ENCODE results near the gene MTHFR.
A peak's percentile ranks its signal among the peaks of the same experiment; 100 is the strongest.

The MTHFR gene

GRCh38 chr1:11805422-11806306 is at the start of gene MTHFR, which contains the start of gene CLCN6:
MTHFR (minus strand) TSS chr1:11805964; CDS start chr1:11803116, 2,848 bp downstream.
CLCN6 (plus strand) TSS chr1:11806191; CDS start chr1:11806263, 72 bp downstream.
- H3K4me3 ChIP-seq, result peak within 1 kb of the TSS; percentile 79
- peak within 1 kb of the TSS; percentile 90 for H3K9ac ChIP-seq
- peak within 1 kb of the TSS; percentile 89 for H3K27ac ChIP-seq
- H4K20me1 ChIP-seq, result peaks cover 28% of the 10 kb centered on the region
- H3K9me3 ChIP-seq, result no peaks in the 10 kb centered on the region
- H3K4me2 ChIP-seq, result peak within 1 kb of the TSS; percentile 98
- no peak for TF ChIP-seq Cebpa-rat (IDR thresholded peaks at IDR 0.05)
- peaks cover 68% of the 10 kb centered on the region for H3K4me1 ChIP-seq
- H3K36me3 ChIP-seq, result peaks cover 27% of the 10 kb centered on the region
- H3K27me3 ChIP-seq, result no peaks in the 10 kb centered on the region

GRCh38 chr1:11855430-11855829 is 49.7 kb upstream of the MTHFR start:
- Histone ChIP-seq H3K27me3 (peaks cover 18% of the 10 kb centered on the region), H3K9ac (no peak overlapping the region), H3K4me1 (peaks cover 58% of the 10 kb centered on the region)

GRCh38 chr1:11854519-11854918 is 48.8 kb upstream of the MTHFR start:
- Histone ChIP-seq H4K20me1 (peaks cover 24% of the 10 kb centered on the region; the same call in 1 of the 2 replicates), H3K4me2 (no peak overlapping the region)

More at GRCh38 chr1:11855430-11855829, 49.7 kb upstream of the MTHFR start:
- no peaks in the 10 kb centered on the region for H3K36me3 ChIP-seq
- H3K4me3 ChIP-seq, result no peak overlapping the region
- no peak overlapping the region for H3K27ac ChIP-seq
- H3K9me3 ChIP-seq, result no peaks in the 10 kb centered on the region
- no peak for TF ChIP-seq Cebpa-rat (IDR thresholded peaks at IDR 0.05)
- H4K20me1 ChIP-seq, result peaks cover 27% of the 10 kb centered on the region; the same call in 1 of the 2 replicates
- no peak overlapping the region for H3K4me2 ChIP-seq

GRCh38 chr1:11851180-11851579 is 45.4 kb upstream of the MTHFR start:
- no peak for TF ChIP-seq Cebpa-rat (IDR thresholded peaks at IDR 0.05)
- Histone ChIP-seq H3K4me2 (peak overlapping the region; percentile 67), H3K36me3 (no peaks in the 10 kb centered on the region), H3K4me1 (peaks cover 74% of the 10 kb centered on the region), H3K4me3 (no peak overlapping the region), H3K9ac (no peak overlapping the region), H3K9me3 (no peaks in the 10 kb centered on the region), H3K27ac (peak overlapping the region; percentile 68), H3K27me3 (no peaks in the 10 kb centered on the region), H4K20me1 (peaks cover 12% of the 10 kb centered on the region)

More at GRCh38 chr1:11854519-11854918, 48.8 kb upstream of the MTHFR start:
- TF ChIP-seq Cebpa-rat (IDR thresholded peaks at IDR 0.05), result no peak
- Histone ChIP-seq H3K4me3 (no peak overlapping the region), H3K27me3 (peaks cover 16% of the 10 kb centered on the region), H3K4me1 (peaks cover 67% of the 10 kb centered on the region), H3K9ac (no peak overlapping the region), H3K36me3 (no peaks in the 10 kb centered on the region), H3K27ac (no peak overlapping the region), H3K9me3 (no peaks in the 10 kb centered on the region)

- TF ChIP-seq Cebpa-rat (IDR thresholded peaks at IDR 0.05), result no peak
- Histone ChIP-seq H3K27me3 (no peaks in the 10 kb centered on the region), H3K4me1 (peaks cover 83% of the 10 kb centered on the region), H3K9me3 (no peaks in the 10 kb centered on the region), H3K4me3 (no peak overlapping the region), H3K4me2 (peak overlapping the region; percentile 67), H3K27ac (peak overlapping the region; percentile 68), H3K36me3 (peaks cover 2% of the 10 kb centered on the region), H3K9ac (no peak overlapping the region), H4K20me1 (peaks cover 12% of the 10 kb centered on the region)
Measured at GRCh38 chr1:11850156-11850555, 44.4 kb upstream of the MTHFR start.

GRCh38 chr1:11848373-11848700 is 42.6 kb upstream of the MTHFR start:
- no peak for TF ChIP-seq Cebpa-rat (IDR thresholded peaks at IDR 0.05)
- Histone ChIP-seq H3K9me3 (no peaks in the 10 kb centered on the region), H4K20me1 (peaks cover 19% of the 10 kb centered on the region), H3K27ac (peak overlapping the region; percentile 68; the same call in 1 of the 2 replicates), H3K36me3 (peaks cover 20% of the 10 kb centered on the region), H3K27me3 (no peaks in the 10 kb centered on the region), H3K4me2 (peak overlapping the region; percentile 67), H3K4me3 (no peak overlapping the region), H3K4me1 (peaks cover 99% of the 10 kb centered on the region), H3K9ac (no peak overlapping the region)

- Histone ChIP-seq H3K36me3 (peaks cover 20% of the 10 kb centered on the region), H3K27me3 (no peaks in the 10 kb centered on the region), H3K4me2 (peak within 1 kb of the TSS; percentile 67), H3K4me1 (peaks cover 99% of the 10 kb centered on the region), H3K27ac (peak within 1 kb of the TSS; percentile 68; the same call in 1 of the 2 replicates), H3K4me3 (no peak within 1 kb of the TSS), H3K9me3 (no peaks in the 10 kb centered on the region), H4K20me1 (peaks cover 21% of the 10 kb centered on the region), H3K9ac (peak within 1 kb of the TSS; percentile 16; the same call in 1 of the 2 replicates)
- no peak for TF ChIP-seq Cebpa-rat (IDR thresholded peaks at IDR 0.05)
Measured at GRCh38 chr1:11847667-11848372, 42.1 kb upstream of the MTHFR start, which contains the start of gene NPPA. NPPA (minus strand) TSS chr1:11847783; CDS start chr1:11847684, 99 bp downstream.

- H3K27me3 ChIP-seq, result no peaks in the 10 kb centered on the region
- no peak overlapping the region for H3K4me3 ChIP-seq
- H3K9ac ChIP-seq, result no peak overlapping the region
- H3K4me2 ChIP-seq, result peak overlapping the region; percentile 56
- TF ChIP-seq Cebpa-rat (IDR thresholded peaks at IDR 0.05), result no peak
- H3K9me3 ChIP-seq, result no peaks in the 10 kb centered on the region
- no peak overlapping the region for H3K27ac ChIP-seq
- H4K20me1 ChIP-seq, result peaks cover 32% of the 10 kb centered on the region
- H3K4me1 ChIP-seq, result peaks cover 99% of the 10 kb centered on the region
- peaks cover 20% of the 10 kb centered on the region for H3K36me3 ChIP-seq
Measured at GRCh38 chr1:11845641-11846335, 40.0 kb upstream of the MTHFR start.

All from BLaER1 (cell line).